OCI-LY1 (cell line): Measurements from ENCODE around the gene RXFP2.

Source experiments
- EZH2 ChIP-seq: fragments of 200-600 bp; sonication (generic), shearing (Covaris generic); IDR thresholded peaks from 2 replicates; pipeline ENCODE4 v1.8.0; 2017; ENCODE audit warnings: borderline replicate concordance, mixed run types, mild to moderate bottlenecking, antibody characterized with exemption, low read length, moderate library complexity, mixed read lengths
- TF ChIP-seq, protein P1 (sequence below): fragments of 200-600 bp; sonication (generic), shearing (Covaris generic); IDR thresholded peaks from 2 replicates; pipeline ENCODE4 v1.5.1; 2017; ENCODE audit warnings: mild to moderate bottlenecking, antibody characterized with exemption, low read length, moderate library complexity, mixed read lengths

DNA sequence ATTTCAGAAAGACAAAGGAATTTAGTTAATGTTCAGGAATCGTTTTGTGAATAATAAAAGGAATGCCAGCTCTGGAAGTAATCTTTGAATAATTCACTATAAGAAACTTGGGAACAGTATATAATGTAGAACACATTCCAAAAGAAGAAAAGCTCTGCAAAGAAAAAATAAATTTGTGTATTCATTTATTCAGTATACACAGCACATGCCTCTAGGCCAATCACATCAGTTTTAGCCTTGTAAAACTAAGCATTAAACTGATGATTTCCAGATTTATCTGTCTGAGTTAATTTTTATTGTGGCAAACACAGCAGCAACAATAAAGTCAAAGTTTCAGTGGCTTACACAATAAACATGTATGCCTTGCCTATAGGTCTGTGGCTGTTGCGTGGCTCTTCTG, 5.7 kb upstream of the RXFP2 start:
- TF ChIP-seq, protein P1, sequence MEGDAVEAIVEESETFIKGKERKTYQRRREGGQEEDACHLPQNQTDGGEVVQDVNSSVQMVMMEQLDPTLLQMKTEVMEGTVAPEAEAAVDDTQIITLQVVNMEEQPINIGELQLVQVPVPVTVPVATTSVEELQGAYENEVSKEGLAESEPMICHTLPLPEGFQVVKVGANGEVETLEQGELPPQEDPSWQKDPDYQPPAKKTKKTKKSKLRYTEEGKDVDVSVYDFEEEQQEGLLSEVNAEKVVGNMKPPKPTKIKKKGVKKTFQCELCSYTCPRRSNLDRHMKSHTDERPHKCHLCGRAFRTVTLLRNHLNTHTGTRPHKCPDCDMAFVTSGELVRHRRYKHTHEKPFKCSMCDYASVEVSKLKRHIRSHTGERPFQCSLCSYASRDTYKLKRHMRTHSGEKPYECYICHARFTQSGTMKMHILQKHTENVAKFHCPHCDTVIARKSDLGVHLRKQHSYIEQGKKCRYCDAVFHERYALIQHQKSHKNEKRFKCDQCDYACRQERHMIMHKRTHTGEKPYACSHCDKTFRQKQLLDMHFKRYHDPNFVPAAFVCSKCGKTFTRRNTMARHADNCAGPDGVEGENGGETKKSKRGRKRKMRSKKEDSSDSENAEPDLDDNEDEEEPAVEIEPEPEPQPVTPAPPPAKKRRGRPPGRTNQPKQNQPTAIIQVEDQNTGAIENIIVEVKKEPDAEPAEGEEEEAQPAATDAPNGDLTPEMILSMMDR, result no peak
- no peak for TF ChIP-seq EZH2
